Fibroblast of gingiva (primary cell): Measurements from ENCODE around the gene CPNE9.

ENCODE experiments used
- DNase-seq: peaks from one replicate; pipeline ENCODE4 v3.0.0-alpha.2; 2011; ENCODE audit warnings: low read depth

The CPNE9 gene

GRCh38 chr3:9703736-9704346 lies at the start of gene CPNE9:
TSS of gene CPNE9 (plus strand) at chr3:9703833. CDS start at chr3:9703997, 164 bp downstream.
- no peak for DNase-seq

GRCh38 chr3:9659849-9660248 lies 43.8 kb upstream of the CPNE9 start:
- DNase-seq, result no peak

DNA sequence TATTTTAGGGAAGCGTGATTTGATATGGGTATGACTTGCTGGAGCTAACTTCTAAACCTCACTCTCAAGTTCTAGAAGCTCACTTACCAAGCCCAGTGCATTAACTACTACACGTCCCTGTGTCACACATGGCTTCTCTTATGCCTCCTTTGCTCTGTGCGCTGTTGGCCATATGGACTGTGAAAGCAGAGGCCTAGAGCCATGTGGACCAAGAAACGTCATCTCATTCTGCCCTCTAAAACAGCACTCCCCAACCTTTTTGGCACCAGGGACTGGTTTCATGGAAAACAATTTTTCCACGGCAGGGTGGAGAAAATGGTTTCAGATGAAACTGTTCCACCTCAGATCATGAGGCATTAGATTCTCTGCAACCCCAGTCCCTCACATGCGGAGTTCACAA lies 42.7 kb upstream of the CPNE9 start:
- DNase-seq, result no peak

- DNase-seq, result no peak
Observed at GRCh38 chr3:9664119-9664751, 39.4 kb upstream of the CPNE9 start.

DNA sequence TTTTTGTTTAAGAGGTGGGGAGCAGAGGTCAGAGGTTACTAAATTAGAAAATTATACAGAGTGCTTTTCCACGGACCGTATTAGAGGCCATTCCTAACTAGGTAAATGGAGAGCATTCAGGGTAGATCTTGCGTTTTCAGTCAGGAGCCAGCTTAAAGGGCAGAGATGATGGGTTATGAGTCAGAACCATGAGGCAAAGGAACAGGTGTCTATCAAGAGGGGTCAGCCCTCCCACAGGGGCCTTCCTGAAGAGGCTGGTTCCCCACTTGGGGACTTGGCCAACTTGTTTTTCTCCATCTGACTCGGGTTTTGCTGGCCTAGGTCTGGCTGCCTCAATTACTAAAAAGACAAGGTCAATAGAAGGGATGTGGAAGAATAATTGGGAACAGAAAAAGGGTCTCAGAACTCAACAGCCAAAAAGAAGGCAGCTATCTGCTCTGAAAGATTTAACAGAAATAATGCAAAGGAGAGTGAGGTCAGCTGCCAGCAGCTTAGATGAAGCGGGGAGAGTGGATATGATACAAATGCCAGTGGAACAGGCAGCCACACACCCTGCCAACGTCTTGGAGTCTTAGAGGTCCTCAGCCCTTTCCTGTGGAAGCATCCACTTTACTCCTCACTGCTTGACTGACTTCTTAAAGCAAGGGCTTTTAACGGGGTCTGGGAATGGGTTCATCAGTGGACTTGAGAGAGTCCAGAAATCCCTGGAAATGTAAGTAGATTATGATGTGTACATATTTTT lies 36.8 kb upstream of the CPNE9 start:
- DNase-seq, result no peak

- DNase-seq, result no peak
Observed at GRCh38 chr3:9669277-9669676, 34.4 kb upstream of the CPNE9 start.

DNA sequence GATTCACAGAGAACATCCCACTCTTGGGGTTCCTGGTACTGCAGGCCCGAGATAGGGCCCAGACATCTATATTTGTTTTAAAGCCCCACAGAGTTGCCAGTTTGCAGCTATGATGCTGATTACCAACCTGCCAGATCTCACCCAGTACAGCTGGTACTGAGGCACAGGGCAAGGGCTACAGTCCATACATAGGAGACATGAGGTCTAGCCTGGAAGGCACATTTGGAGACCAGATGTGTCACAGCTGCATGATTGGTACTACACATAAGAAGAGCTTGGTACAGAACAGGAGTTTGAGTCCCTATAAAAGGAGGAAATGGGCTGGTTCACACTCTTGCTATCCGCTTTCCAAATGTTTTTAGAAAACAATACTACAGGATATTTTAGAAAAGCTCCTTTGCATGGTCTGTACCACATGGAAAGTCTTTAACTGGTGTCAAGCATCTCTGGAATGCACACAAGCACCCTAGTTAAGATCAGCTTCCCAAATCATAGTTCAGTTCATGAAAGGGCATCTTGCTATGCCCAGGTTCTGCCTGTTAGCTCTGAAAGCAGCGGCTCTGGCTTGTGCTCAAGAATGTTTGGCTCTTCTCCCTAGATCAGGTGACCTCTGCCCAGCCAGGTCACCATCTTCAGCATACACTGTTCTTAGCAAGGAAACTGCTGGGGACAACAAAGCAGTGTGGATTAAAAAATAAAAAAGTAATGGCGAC lies 33.8 kb upstream of the CPNE9 start:
- DNase-seq, result peak; percentile 16

GRCh38 chr3:9673082-9673481 lies 30.6 kb upstream of the CPNE9 start:
- peak; percentile 59 for DNase-seq

- no peak for DNase-seq
Observed at GRCh38 chr3:9673752-9674151, 29.9 kb upstream of the CPNE9 start.

- DNase-seq, result no peak
Observed at GRCh38 chr3:9675736-9676290, 27.8 kb upstream of the CPNE9 start.

GRCh38 chr3:9676785-9677184 lies 26.8 kb upstream of the CPNE9 start:
- no peak for DNase-seq

DNA sequence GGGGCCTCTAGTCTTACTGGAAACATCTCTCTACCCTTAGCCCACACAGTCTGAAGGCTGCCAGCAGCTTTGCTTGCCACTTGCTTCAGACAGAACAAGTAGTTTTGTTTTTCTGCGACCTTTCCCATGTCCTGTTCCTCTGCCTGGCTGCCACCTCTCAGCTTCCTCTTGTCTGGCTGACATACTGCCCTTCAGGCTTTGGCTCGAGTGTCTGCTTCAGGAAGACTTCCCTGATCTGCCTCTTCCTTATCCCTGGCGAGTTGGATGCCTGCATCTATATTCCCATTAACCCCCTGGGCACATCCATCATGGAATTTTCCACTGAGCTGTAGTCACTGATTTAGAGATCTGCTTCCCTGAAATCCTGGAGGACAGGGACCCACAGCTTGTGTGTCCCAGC lies 25.1 kb upstream of the CPNE9 start:
- DNase-seq, result no peak

- DNase-seq, result no peak
Observed at GRCh38 chr3:9679476-9680080, 24.1 kb upstream of the CPNE9 start.

GRCh38 chr3:9681011-9681722 lies 22.5 kb upstream of the CPNE9 start:
- no peak for DNase-seq

GRCh38 chr3:9681723-9682081 lies 21.9 kb upstream of the CPNE9 start:
- no peak for DNase-seq

- DNase-seq, result no peak
Observed at GRCh38 chr3:9682096-9682495, 21.5 kb upstream of the CPNE9 start.

DNA sequence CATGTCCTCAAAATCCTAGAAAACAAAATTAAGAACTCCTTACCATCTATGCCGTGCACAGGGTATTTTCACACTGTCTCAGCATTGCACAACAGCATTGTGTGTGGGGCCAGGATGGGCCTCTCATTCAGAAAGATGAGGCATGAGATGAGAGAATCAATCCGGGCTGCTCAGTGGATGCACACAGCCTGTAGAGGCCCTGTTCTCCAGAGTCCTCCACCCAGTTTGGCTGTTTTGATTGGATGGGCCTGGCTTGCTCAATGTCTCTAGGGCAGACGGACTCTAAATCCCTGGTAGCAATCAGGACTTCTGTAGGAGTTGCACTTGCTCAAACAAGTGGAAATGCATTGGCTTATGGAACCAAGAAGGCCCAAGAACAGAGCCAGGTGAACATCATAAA lies 20.2 kb upstream of the CPNE9 start:
- no peak for DNase-seq

DNA sequence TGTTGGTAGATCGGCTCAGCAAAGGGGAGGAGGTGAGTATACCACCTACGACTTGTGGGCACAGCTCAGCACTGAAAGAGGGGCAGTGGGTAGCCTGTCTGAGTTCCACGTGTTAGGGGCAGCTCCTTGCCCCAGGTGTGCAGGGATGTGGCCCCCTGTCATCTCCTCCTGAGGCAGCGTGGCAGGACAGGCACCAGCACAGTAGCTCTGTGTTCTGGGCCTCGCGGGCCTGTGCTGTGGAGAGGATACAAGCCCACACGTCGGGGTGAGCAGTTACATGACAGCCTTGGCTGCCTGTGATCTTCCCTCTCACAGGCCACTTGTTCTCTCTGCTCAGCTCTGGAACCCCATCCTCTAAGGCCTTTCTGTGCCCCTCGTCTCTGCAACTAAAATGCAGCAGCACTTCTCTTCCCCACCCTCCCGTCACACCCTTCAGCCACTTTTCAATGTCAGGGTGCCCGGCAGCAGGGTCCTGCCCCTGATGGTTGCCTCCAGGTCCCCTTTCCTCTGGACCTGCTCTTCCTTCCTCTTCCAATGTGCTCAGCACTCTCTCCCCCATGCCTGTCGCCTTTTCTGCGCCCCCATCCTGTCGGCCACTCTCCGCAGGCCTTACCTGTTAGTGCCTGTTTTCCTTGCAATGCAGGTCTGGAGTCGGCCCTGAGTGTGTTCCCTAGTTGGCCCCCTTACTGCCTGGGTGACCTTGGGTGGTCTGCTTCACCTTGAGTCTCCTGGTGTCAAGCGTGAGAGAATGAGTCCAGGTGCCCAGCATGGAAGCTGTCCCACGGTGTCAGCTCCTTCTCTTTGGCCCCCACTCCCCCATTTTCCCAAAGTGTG lies 18.2 kb upstream of the CPNE9 start:
- DNase-seq, result no peak

GRCh38 chr3:9686050-9686550 lies 17.5 kb upstream of the CPNE9 start:
- DNase-seq, result no peak

- no peak for DNase-seq
Observed at GRCh38 chr3:9686703-9687102, 16.9 kb upstream of the CPNE9 start.
